Eye (tissue), 1 donor: ENCODE measurements around the gene CYP2C19.
"Not testable (repeated sequence)": the region's sequence is repeated elsewhere in the genome, so short reads cannot be mapped to it uniquely, and the experiment has no call there.

Source experiments
- DNase-seq: peaks from one replicate; pipeline ENCODE4 v3.0.0-alpha.2; 2015

CYP2C19 gene

DNA sequence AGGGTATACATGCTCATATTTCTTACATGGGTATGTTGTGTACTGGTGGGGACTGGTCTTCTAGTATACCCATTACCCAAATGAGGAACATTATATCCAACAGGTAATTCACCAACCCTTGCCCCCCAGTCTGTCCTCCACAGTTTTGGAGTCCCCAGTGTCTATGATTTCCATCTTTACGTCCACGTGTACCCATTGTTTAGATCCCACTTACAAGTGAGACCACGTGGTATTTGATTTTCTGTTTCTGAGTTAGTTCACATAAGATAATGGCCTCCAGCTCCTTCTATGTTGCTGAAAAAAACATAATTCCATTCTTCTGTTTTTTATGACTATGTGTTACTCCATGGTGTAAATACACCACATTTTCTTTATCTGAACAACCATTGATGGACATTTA, 126.6 kb downstream of the CYP2C19 start:
- DNase-seq: no peak

DNA sequence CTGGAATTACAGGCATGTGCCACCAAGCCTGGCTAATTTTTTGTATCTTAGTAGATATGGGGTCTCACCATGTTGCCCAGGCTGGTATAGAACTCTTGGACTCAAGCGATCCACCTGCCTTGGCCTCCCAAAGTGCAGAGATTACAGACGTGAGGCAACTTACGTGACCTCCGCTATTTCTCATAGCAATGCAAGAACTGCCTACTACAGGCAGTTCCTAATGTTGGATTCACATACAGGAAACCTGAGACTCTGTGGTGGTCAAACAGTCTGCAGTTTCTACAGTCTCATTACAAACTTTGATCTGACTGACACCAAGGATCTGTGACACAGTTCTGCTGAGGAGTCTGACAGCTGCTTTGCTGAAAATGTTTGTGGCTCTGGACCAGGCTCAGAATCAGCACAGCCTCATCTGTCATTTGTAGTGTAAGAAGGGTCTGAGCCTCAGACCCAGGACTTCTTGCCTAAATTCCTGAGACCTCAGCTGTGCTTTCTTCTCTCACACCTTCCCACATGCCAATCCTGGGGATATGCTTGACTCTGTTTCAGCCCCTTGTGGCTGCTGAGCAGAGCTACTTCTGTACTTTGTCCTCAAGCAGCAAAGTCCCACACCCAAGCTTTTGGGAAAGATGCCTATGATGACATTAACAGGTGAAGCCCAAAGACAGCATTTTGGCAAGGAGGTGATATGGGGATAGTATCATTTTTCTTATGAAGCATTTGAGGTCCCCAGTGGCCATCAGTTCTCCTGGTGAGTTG, 128.0 kb downstream of the CYP2C19 start:
- DNase-seq: no peak

DNA sequence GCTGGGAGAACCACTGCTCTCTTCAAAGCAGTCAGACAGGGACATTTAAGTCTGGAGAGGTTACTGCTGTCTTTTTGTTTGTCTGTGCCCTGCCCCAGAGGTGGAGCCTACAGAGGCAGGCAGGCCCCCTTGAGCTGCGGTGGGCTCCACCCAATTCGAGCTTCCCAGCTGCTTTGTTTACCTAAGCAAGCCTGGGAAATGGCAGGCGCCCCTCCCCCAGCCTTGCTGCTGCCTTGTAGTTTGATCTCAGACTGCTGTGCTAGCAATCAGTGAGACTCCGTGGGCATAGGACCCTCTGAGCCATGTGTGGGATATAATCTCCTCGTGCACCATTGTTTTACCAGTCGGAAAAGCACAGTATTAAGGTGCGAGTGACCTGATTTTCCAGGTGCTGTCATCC, 135.9 kb downstream of the CYP2C19 start:
- DNase-seq: not testable (repeated sequence)

DNA sequence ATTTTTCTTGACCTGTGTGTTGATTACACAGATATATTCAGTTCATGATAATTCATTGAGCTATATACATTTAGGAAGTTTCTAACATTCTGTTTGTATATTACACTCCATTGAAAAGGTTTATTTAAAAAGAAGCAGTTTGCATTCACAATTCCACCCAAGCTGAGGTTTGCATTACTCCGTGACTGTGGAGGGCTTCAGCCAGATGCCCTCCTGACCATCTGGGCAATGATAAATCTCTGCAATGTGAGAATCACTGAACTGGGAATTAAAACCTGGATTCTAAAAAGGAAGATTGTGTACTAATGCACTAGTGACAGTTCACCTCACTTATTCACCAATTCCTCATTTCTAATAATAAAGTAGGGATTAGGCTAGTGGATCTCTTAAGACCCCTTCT, 139.6 kb downstream of the CYP2C19 start:
- DNase-seq: no peak

DNA sequence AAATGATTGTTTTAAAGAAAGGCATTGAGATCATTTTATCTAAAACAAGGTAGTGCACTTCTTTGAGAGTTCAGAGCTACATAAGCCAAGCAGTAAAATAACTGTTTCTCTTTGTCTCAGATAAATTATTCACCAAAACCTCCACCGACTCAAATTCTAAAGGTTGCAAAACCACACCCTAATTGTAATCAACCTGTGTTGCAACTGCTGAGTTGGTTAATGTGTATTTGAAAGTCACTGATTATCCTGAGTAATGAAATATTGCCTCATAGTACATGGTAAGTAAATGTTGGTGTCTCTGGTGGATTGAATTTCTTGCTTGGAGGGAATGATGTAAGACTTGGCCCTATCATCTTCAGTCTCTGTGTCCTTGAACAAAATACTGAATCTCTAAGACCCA, 140.1 kb downstream of the CYP2C19 start:
- DNase-seq: no peak
